Left ventricle myocardium superior (tissue), 1 donor: ENCODE results near the gene AUTS2. TPM values are rescaled to one million over a fixed set of nuclear protein-coding genes. Genes with fewer than 3 reads are reported as not detected.

ENCODE experiments used
- ATAC-seq: fragments of 200-7000 bp; cut with Tn5 transposase; one replicate; pipeline ENCODE4 v1.9.1; 2020; ENCODE audit warnings: mild to moderate bottlenecking, moderate library complexity
- DNase-seq: peaks from one replicate; pipeline ENCODE4 v3.0.0-alpha.2; 2020
- intact Hi-C: fragments of 100-400 bp; cut with micrococcal nuclease; formaldehyde crosslinking; loops from one replicate; pipeline ENCODE4 v1.11.0; 2022
- total RNA-seq: library from RNA; stranded (reverse); fragmentation: NEBNext Ultra II Directional; extraction: Animal tissue kit (Norgen Biotek cat#: 25700); gene quantifications from one replicate; pipeline ENCODE4 v1.2.1, GENCODE V29; 2021
- donor health status: DM: no; HTN: yes; CAD: no; lungs with severe emphysema.

Gene AUTS2
- total RNA-seq, 1 donor from 2014 or later = 7.9 TPM

- no peak for DNase-seq
- intact Hi-C loops = no loop called here
Measured at GRCh38 chr7:70303780-70304179, 705.5 kb downstream of the AUTS2 start.

GRCh38 chr7:70306173-70306572, 707.9 kb downstream of the AUTS2 start:
- intact Hi-C loops = no loop called here
- ATAC-seq (no peak), DNase-seq (no peak)

More at GRCh38 chr7:70303780-70304179, 705.5 kb downstream of the AUTS2 start:
- ATAC-seq = no peak

- intact Hi-C loops = no loop called here
- DNase-seq = no peak
- no peak for ATAC-seq
Measured at GRCh38 chr7:70307544-70308106, 709.4 kb downstream of the AUTS2 start.

- DNase-seq (no peak), ATAC-seq (no peak)
- intact Hi-C loops = no loop called here
Measured at GRCh38 chr7:70312336-70312735, 714.1 kb downstream of the AUTS2 start.

- intact Hi-C loops = no loop called here
- no peak for ATAC-seq
- no peak for DNase-seq
Measured at GRCh38 chr7:70313271-70313670, 715.0 kb downstream of the AUTS2 start.

- intact Hi-C loops = no loop called here
- ATAC-seq = no peak
- DNase-seq = no peak
Measured at GRCh38 chr7:70313687-70314086, 715.4 kb downstream of the AUTS2 start.

- ATAC-seq = no peak
- intact Hi-C loops = no loop called here
Measured at GRCh38 chr7:70314221-70314620, 715.9 kb downstream of the AUTS2 start.

GRCh38 chr7:70316745-70317144, 718.5 kb downstream of the AUTS2 start:
- no peak for ATAC-seq

More at GRCh38 chr7:70314221-70314620, 715.9 kb downstream of the AUTS2 start:
- DNase-seq = no peak

GRCh38 chr7:70317356-70317755, 719.1 kb downstream of the AUTS2 start:
- DNase-seq = no peak
- intact Hi-C loops = no loop called here
- ATAC-seq = peak; percentile 36

More at GRCh38 chr7:70316745-70317144, 718.5 kb downstream of the AUTS2 start:
- intact Hi-C loops = no loop called here
- no peak for DNase-seq

GRCh38 chr7:70318511-70318910, 720.2 kb downstream of the AUTS2 start:
- ATAC-seq (no peak), DNase-seq (no peak)
- intact Hi-C loops = no loop called here

- ATAC-seq (no peak), DNase-seq (no peak)
- intact Hi-C loops = no loop called here
Measured at GRCh38 chr7:70319057-70319456, 720.8 kb downstream of the AUTS2 start.

GRCh38 chr7:70321016-70321590, 722.8 kb downstream of the AUTS2 start:
- DNase-seq (no peak), ATAC-seq (no peak)
- intact Hi-C loops = no loop called here

- DNase-seq = no peak
- ATAC-seq = no peak
- intact Hi-C loops = no loop called here
Measured at GRCh38 chr7:70322856-70323255, 724.6 kb downstream of the AUTS2 start.

- intact Hi-C loops = no loop called here
- DNase-seq = no peak
Measured at GRCh38 chr7:70325509-70326101, 727.3 kb downstream of the AUTS2 start.

GRCh38 chr7:70334295-70334694, 736.0 kb downstream of the AUTS2 start:
- DNase-seq (no peak), ATAC-seq (no peak)
- intact Hi-C loops = no loop called here

More at GRCh38 chr7:70325509-70326101, 727.3 kb downstream of the AUTS2 start:
- ATAC-seq = peak; percentile 19

GRCh38 chr7:70334871-70335270, 736.6 kb downstream of the AUTS2 start:
- DNase-seq = no peak
- intact Hi-C loops = no loop called here
- ATAC-seq = no peak

- intact Hi-C loops = no loop called here
- ATAC-seq = no peak
- no peak for DNase-seq
Measured at GRCh38 chr7:70336536-70336935, 738.3 kb downstream of the AUTS2 start.

GRCh38 chr7:70338015-70338414, 739.7 kb downstream of the AUTS2 start:
- no peak for DNase-seq
- ATAC-seq = no peak

GRCh38 chr7:70340236-70340635, 742.0 kb downstream of the AUTS2 start:
- intact Hi-C loops = no loop called here
- DNase-seq (no peak), ATAC-seq (no peak)

More at GRCh38 chr7:70338015-70338414, 739.7 kb downstream of the AUTS2 start:
- intact Hi-C loops = no loop called here

- intact Hi-C loops = no loop called here
- DNase-seq (no peak), ATAC-seq (no peak)
Measured at GRCh38 chr7:70341446-70341845, 743.2 kb downstream of the AUTS2 start.

GRCh38 chr7:70343519-70343918, 745.2 kb downstream of the AUTS2 start:
- ATAC-seq (no peak), DNase-seq (no peak)
- intact Hi-C loops = no loop called here
